GM21515 (cell line): ENCODE measurements around the gene SPAG6.

Experiments used
- ATAC-seq: cut with Tn5 transposase; IDR thresholded peaks from one replicate; pipeline ENCODE4 v1.9.1; 2021; ENCODE audit not compliant: unreplicated experiment

Gene SPAG6

DNA sequence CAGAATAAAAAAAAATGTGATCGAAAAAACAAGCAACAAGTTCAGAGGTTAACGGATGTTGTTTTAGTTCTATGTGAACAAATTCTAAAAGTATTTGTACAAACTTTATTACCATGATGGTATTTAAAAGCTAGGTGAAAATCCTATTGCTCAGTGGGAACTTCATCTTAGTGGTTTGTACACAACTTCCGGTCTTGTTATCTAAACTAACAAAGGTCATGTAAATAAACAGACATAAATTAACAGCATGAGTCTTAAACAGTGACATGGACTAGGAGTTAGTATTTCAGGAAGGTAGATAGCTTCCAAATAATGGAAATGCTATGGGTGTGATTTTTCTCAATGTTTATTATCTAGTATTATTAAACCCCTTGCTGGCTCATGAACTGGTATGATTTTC lies 83.8 kb downstream of the SPAG6 start:
- no peak for ATAC-seq

DNA sequence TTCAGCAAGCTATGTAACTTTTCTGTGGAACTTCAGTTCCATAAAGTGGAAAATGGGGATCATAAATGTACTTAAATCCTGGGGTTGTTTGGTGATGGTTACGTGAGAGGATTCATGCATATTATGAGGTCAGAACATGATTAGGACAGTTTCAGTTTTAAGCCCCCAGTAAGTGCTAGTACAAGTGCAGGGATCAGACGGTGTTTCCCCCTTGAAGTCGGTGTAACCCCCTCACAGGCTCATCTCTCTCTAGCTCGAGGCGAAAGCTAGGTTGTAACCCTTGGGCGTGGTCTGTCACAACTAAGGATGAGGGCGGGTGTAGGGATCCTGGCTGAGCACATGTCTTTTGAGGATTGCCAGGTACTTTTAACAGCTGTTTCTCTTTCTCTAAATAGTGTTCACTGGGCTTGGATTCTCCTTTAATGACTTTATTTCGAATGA lies 84.7 kb downstream of the SPAG6 start:
- no peak for ATAC-seq

- ATAC-seq, result no peak
Observed at GRCh38 chr10:22433875-22434274, 88.6 kb downstream of the SPAG6 start.

DNA sequence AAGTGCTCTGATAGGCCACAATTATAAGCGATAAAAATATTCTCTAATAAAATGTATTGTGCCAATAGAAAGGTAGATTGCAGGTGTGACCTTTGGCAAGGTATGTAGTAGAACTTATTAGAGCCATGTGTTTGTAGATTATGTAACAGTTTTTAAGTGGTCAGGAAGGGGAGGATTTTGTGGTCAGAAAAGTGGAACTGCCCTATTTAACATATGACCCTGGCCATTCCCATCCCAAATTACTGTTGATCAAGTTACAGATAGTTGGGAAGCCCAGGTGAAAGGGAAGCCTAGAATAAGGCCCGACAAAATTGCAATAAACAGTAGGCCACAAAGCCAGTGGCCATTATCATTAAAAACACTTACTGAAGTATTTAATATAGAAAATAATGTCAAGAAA lies 89.2 kb downstream of the SPAG6 start:
- ATAC-seq, result no peak

GRCh38 chr10:22435650-22436049 lies 90.4 kb downstream of the SPAG6 start:
- no peak for ATAC-seq

DNA sequence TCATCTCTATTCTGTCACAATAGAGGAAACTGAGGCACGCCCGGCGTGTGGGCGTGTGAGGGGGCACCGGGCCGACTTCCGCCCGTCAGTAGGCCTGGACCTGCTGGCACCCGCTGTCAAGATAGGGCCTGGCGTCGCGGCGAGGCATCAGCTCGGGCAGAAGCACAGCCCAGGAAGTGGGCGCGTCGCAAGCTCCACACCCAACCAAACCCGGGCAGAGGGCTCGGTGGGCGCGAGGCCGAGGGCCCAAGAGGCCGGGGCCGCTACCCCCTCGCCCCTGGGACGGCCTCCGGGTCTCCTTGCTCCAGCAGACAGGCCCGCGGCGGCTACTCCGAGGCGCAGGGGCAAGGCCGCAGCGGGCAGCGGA lies 91.2 kb downstream of the SPAG6 start:
- ATAC-seq, result peak; percentile 37

DNA sequence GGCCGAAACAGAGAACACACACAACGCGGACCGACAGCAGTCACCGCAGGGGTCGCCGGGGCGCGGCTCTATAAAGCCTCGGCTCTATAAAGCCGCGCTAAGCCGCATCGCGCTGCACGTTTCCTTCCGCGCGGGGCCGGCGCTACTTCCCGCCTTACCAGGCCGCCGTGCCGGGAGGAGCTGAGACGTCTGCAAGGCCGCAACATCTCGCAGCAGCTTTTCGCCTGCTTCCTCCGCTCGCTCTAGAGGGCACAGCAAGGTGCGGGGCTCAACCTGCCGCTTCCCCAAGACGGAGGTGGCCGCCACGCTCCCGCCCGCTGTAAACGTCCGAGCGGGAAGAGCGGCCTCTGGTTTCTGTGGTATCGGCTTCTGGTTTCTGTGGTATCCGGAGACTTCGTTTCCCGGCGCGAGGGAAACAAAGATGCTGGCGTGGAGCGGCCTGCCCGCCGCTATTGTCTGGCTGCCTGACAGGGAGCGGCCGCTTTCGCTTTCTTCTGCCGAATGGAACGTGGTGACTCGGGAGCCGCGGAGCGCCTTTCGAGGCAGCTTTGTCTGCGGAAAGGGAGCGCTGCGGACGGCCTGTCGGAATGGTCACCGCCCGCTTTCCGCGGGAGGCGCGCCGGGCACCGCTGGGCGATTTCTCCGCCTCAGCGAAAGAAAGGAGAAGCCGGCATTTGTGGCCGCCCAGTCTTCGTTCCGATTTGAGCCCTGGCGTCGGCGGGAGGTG lies 91.8 kb downstream of the SPAG6 start:
- ATAC-seq, result peak; percentile 81

DNA sequence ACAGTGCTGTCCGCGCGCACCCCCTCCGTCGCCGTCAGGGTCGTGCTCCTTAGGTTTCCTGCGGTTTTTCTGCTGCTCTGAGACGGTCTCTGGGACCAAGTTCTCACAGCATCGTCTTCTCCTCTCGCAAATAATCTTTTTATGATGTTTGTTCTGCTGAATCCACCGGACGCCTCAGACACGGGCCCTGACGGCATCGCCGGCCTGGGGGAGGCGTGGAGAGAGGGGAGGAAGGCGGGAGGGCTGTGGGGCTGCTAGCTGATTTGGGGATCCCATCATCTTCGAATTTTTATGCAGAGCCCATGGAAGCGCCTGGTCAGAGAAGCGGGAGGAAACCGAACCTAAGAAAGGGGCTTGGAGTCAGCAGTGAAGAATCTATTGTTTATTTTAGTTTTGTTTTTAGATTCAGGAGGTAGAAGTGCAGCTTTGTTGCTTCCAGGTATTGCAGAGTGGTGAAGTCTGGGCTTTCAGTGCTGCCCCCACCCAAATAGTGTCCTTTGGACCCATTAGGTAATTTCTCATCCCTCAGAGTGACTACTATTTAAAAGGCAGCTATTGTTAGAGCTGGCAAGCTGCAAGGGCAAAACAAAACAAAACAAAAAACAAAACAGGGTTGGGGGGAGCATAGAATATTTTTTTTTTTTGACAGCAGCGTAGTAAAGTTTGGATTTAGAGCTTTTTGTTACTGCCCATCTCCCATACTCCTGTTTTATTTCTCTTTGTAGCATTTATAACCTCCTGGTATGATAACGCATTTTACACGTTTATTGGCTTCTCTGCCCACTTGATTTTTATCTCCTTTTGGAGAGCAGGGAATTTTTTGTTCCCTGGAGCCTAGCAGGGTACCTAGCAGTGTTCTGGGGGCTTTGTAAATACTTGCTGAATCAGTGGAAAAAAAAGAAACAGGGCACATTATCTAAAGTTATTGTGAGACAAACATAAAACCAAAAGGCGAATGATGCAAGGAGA lies 92.6 kb downstream of the SPAG6 start:
- peak; percentile 19 for ATAC-seq

GRCh38 chr10:22438711-22439110 lies 93.4 kb downstream of the SPAG6 start:
- no peak for ATAC-seq

GRCh38 chr10:22442063-22442462 lies 96.8 kb downstream of the SPAG6 start:
- no peak for ATAC-seq

DNA sequence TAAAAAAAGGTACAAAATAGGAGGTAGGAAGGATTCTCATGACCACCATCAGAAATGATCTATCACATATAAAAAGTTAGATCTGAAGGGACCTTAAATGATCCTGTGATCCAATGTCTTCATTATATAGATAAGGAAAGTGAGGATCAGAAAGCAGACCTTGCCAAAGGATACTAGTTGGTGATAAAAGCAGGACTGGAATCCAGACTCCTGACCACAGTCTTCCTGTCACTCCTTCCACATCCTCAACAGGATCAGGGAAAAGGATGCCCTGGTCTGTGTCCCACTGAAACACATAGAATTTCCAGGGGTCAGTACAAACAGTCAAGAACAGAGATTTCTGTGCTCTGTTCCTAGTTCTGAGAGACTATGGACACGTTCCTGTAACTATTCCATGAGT lies 97.2 kb downstream of the SPAG6 start:
- no peak for ATAC-seq

GRCh38 chr10:22443175-22443901 lies 98.0 kb downstream of the SPAG6 start:
- ATAC-seq, result no peak

DNA sequence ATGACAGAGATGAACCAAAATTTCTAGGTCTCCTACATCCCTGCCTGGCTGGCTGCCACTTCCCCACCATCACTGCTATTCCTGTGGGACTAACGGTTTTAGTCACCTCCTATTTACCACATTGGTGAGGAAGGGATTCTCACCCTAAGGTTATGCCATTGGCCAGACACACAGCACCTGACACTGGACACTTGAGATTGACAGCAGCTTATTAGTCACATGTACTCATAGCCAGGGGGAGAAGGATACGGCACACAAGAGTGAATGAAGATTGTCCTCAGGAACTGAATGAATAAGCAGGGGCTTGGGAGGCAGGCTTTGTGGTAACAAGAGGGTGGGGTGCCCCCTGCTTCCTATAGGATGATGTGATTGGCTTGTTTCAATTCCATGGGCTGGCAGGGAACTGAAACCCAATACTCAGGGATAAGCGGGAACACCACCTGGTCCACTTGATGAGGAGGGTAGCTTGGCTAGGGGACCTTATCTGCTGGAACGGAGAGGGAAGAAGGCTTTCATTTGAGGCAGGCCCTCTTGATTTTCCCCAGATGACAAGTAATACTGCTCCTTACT lies 99.0 kb downstream of the SPAG6 start:
- no peak for ATAC-seq

GRCh38 chr10:22445495-22445894 lies 100.2 kb downstream of the SPAG6 start:
- ATAC-seq, result no peak

DNA sequence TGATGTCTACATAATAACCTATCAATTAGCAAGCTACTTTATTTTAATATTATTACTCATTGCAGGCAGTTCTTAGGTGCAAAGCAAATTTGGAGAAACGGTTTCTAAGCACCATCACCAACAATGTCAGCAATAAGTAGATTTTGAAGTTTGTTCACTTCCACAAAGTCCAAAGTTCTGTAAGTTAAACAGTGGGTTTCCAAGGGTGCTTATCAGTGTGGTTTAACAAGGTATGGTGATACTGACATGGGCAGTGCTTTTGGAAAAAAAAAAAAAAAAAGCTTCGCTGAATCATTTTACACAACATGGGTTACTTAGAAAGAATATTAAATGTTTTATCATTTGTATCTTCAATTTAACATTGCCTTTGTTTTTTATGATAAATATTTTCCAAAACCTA lies 101.8 kb downstream of the SPAG6 start:
- no peak for ATAC-seq

- ATAC-seq, result no peak
Observed at GRCh38 chr10:22451346-22451745, 106.0 kb downstream of the SPAG6 start.

DNA sequence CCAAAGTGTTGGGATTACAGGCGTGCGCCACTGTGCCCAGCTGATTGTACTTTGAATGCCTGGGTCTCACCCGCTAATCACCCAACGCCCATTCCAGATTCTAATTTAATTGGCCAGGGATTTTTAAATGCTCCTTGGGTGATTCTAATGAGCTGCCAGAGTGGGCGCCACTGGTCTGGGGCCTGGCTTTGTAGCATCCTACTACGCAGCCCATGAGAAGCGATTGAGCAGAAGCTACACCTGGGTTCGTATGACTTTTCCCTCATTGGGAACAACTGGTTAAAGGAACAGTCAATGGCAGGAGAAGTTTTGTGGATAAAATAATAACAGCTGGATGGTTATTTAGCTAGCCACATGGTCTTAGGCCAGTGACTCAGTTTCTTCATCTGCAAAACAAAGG lies 108.0 kb downstream of the SPAG6 start:
- no peak for ATAC-seq

GRCh38 chr10:22453948-22454591 lies 108.8 kb downstream of the SPAG6 start:
- ATAC-seq, result no peak

- ATAC-seq, result peak; percentile 13
Observed at GRCh38 chr10:22454634-22455033, 109.3 kb downstream of the SPAG6 start.

- ATAC-seq, result peak; percentile 51
Observed at GRCh38 chr10:22455068-22455857, 110.0 kb downstream of the SPAG6 start.
